K562 (cell line): ENCODE measurements around the gene RFX6. TPM values are rescaled to one million over a fixed set of nuclear protein-coding genes. Genes with fewer than 3 reads are reported as not detected.

ENCODE experiments used
- ATAC-seq: fragments of 200-7000 bp; cut with Tn5 transposase; 3 replicates; pipeline ENCODE4 v1.9.1; 2020; ENCODE audit warnings: moderate library complexity
- BruUV-seq: library from RNA; stranded (reverse); fragments of 400-500 nt; replicated peaks from 2 replicates; lab custom pipeline; 2021; lab: Mats Ljungman, UMichigan
- CTCF ChIA-PET: fragments of 300-600 bp; formaldehyde crosslinking; extraction: SDS; loops from one replicate; lab custom pipeline; 2021; ENCODE audit warnings: low intra/inter-chr PET ratio; lab: Yijun Ruan, JAX
- POLR2A ChIA-PET: fragments of 300-600, 350-650 bp; sonication (Branson Sonifier 250); formaldehyde crosslinking; extraction: SDS; loops from one replicate; lab custom pipeline; 2021; ENCODE audit warnings: antibody characterized with exemption, inconsistent platforms; lab: Yijun Ruan, JAX
- DNase-seq, 4 experiments: peaks; one replicate each; pipeline versions ENCODE4 v3.0.0 to v3.0.0-alpha.2; 2011 to 2018; ENCODE audit warnings: low spot score in 3 of 4, mixed read lengths in 3 of 4; ENCODE audit errors: extremely low read depth in 1 of 4
- FAIRE-seq: peaks from 2 replicates; lab custom pipeline; 2011; peaks lifted over from hg19 to GRCh38; lab: Jason Lieb, UNC
- H2AFZ ChIP-seq: 2 replicates; pipeline ENCODE4 v1.6.0; 2011; ENCODE audit warnings: low read depth, low read length, control low read depth, inconsistent platforms
- H3K27ac ChIP-seq: fragments of 200-600 bp; 3 replicates; pipeline ENCODE4 v1.8.0; 2011; ENCODE audit warnings: low read depth, mild to moderate bottlenecking, control low read depth, inconsistent platforms, low read length, moderate library complexity, mixed read lengths; ENCODE audit errors: extremely low read depth
- H3K27me3 ChIP-seq, 2 experiments: fragments of 300-600 bp in 1 of 2; 2 replicates in 1 of 2; 3 replicates in 1 of 2; pipeline versions ENCODE4 v1.6.0 to v1.8.0; 2011; ENCODE audit warnings: inconsistent platforms in 2 of 2, low read length in 2 of 2, mild to moderate bottlenecking in 1 of 2, mixed read lengths in 1 of 2, moderate library complexity in 1 of 2; ENCODE audit not compliant: control insufficient read depth in 2 of 2, insufficient read depth in 2 of 2
- H3K36me3 ChIP-seq: fragments of 300-600 bp; 3 replicates; pipeline ENCODE4 v1.8.0; 2011; ENCODE audit warnings: mild to moderate bottlenecking, low read length, inconsistent platforms; ENCODE audit not compliant: control insufficient read depth, insufficient read depth
- H3K4me1 ChIP-seq, 2 experiments: fragments of 200-600 bp in 1 of 2; replicated peaks in 1 of 2; 2 replicates in 1 of 2; 3 replicates in 1 of 2; pipeline versions ENCODE4 v1.5.1 to v1.8.0; 2011; ENCODE audit warnings: inconsistent platforms in 2 of 2, low read length in 2 of 2, mild to moderate bottlenecking in 1 of 2, mixed read lengths in 1 of 2, moderate library complexity in 1 of 2; ENCODE audit not compliant: control insufficient read depth in 2 of 2, insufficient read depth in 2 of 2
- H3K4me2 ChIP-seq: 2 replicates; pipeline ENCODE4 v1.6.1; 2011; ENCODE audit warnings: low read length, control low read depth, inconsistent platforms, mixed read lengths; ENCODE audit not compliant: insufficient read depth
- H3K4me3 ChIP-seq: fragments of 200-600 bp; sonication (generic), shearing (Covaris generic); 2 replicates; pipeline ENCODE4 v1.5.1; 2016; ENCODE audit warnings: control low read depth, inconsistent platforms
- H3K79me2 ChIP-seq: fragments of 200-600 bp; 3 replicates; pipeline ENCODE4 v1.8.0; 2011; ENCODE audit warnings: low read length, inconsistent platforms; ENCODE audit not compliant: control insufficient read depth, insufficient read depth
- H3K9ac ChIP-seq, 2 experiments: 2 replicates each; pipeline versions ENCODE4 v1.6.0 to v1.6.1; 2011; ENCODE audit warnings: low read depth in 2 of 2, low read length in 2 of 2, control low read depth in 1 of 2, inconsistent platforms in 1 of 2, mild to moderate bottlenecking in 1 of 2, mixed read lengths in 1 of 2; ENCODE audit not compliant: insufficient read depth in 1 of 2
- H3K9me1 ChIP-seq: one replicate; pipeline ENCODE4 v1.6.0; 2011; ENCODE audit warnings: inconsistent platforms, mild to moderate bottlenecking, low read length, moderate library complexity; ENCODE audit not compliant: control insufficient read depth, insufficient read depth
- H3K9me3 ChIP-seq: replicated peaks from 2 replicates; pipeline ENCODE4 v1.5.1; 2011; ENCODE audit warnings: low read depth, low read length, inconsistent platforms; ENCODE audit not compliant: control insufficient read depth, insufficient read depth
- H4K20me1 ChIP-seq: replicated peaks from 2 replicates; pipeline ENCODE4 v1.6.1; 2011; ENCODE audit warnings: low read length, inconsistent platforms, mixed read lengths; ENCODE audit not compliant: control insufficient read depth, insufficient read depth
- ARID1B ChIP-seq: fragments of 450-650 bp; IDR thresholded peaks from 2 replicates; pipeline ENCODE4 v1.6.1; 2016; ENCODE audit warnings: antibody characterized with exemption, mild to moderate bottlenecking, inconsistent platforms
- CHCHD3 ChIP-seq: fragments of 250-450 bp; sonication (Bioruptor Pico); IDR thresholded peaks from 2 replicates; pipeline ENCODE4 v2.1.2; 2022; ENCODE audit warnings: mild to moderate bottlenecking
- DPF2 ChIP-seq: fragments of 450-650 bp; IDR thresholded peaks from 2 replicates; pipeline ENCODE4 v1.6.1; 2016
- GATA2 ChIP-seq: sonication (generic); formaldehyde crosslinking; IDR thresholded peaks from 2 replicates; pipeline ENCODE4 v1.4.0; 2020; ENCODE audit warnings: mild to moderate bottlenecking, missing genetic modification reagents
- GATAD2B ChIP-seq: fragments of 450-650 bp; IDR thresholded peaks from 2 replicates; pipeline ENCODE4 v1.6.1; 2017; ENCODE audit warnings: mild to moderate bottlenecking, borderline replicate concordance
- HNRNPUL1 ChIP-seq: fragments of 200-400 bp; formaldehyde crosslinking; IDR thresholded peaks from 2 replicates; pipeline ENCODE4 v1.6.1; 2017; ENCODE audit warnings: low read length
- MCM3 ChIP-seq: fragments of 450-650 bp; IDR thresholded peaks from 2 replicates; pipeline ENCODE4 v1.6.1; 2016
- NCOA6 ChIP-seq: fragments of 450-650 bp; IDR thresholded peaks from 2 replicates; pipeline ENCODE4 v1.6.1; 2017; ENCODE audit warnings: mild to moderate bottlenecking
- NFRKB ChIP-seq: fragments of 450-650 bp; IDR thresholded peaks from 2 replicates; pipeline ENCODE4 v1.6.1; 2016; ENCODE audit warnings: low read depth
- PTBP1 ChIP-seq: fragments of 200-400 bp; formaldehyde crosslinking; IDR thresholded peaks from 2 replicates; pipeline ENCODE4 v1.6.1; 2017; ENCODE audit warnings: low read depth, low read length
- SMARCE1 ChIP-seq: fragments of 450-650 bp; IDR thresholded peaks from 2 replicates; pipeline ENCODE4 v1.7.1; 2016; ENCODE audit warnings: mild to moderate bottlenecking
- ZNF551 ChIP-seq: fragments of 250-450 bp; sonication (Bioruptor Pico); IDR thresholded peaks from 2 replicates; pipeline ENCODE4 v1.5.0; 2021; ENCODE audit warnings: mild to moderate bottlenecking, moderate library complexity
- ZNF668 ChIP-seq: fragments of 250-450 bp; sonication (Bioruptor Pico); IDR thresholded peaks from 2 replicates; pipeline ENCODE4 v1.8.0; 2022; ENCODE audit warnings: mild to moderate bottlenecking, inconsistent platforms
- ZNF780A ChIP-seq: fragments of 250-450 bp; sonication (Bioruptor Pico); IDR thresholded peaks from 2 replicates; pipeline ENCODE4 v1.5.0; 2021; ENCODE audit warnings: mild to moderate bottlenecking
- ZNF79 ChIP-seq: fragments of 250-450 bp; sonication (Bioruptor Pico); IDR thresholded peaks from 2 replicates; pipeline ENCODE4 v1.4.0; 2020; ENCODE audit warnings: low read depth, mild to moderate bottlenecking, moderate library complexity
- WGBS: fragments of 100-300 bp; shearing (Covaris generic); methylation state at CpG from one replicate; pipeline ENCODE4 v1.1.6; 2016; ENCODE audit warnings: low coverage, mixed read lengths; ENCODE audit not compliant: insufficient coverage; ENCODE audit errors: missing lambda C conversion rate; 5-methylcytosine and 5-hydroxymethylcytosine counted together
- in situ Hi-C: fragments of 300-500 bp; cut with MboI; formaldehyde crosslinking; loops from 4 replicates; pipeline ENCODE4 v1.15.0; 2018; ENCODE audit warnings: inconsistent platforms, mixed read lengths
- intact Hi-C: fragments of 100-400 bp; cut with micrococcal nuclease; formaldehyde crosslinking; loops from 2 replicates; pipeline ENCODE4 v1.14.2; 2022
- polyA plus RNA-seq, 8 experiments: library from polyadenylated mRNA; depleted of rRNA in 4 of 8; stranded (reverse) in 5 of 8; unstranded in 3 of 8; fragments of >200 nt; fragmentation: Nextera tagmentation in 2 of 8; fragmentation: Illumina TruSeq in 1 of 8; extraction: Ambion mirVana in 2 of 8; extraction: Trizol in 1 of 8; gene quantifications; 2 replicates each; pipeline versions ENCODE4 v1.2.1 to v1.2.3, GENCODE V29; 2011 to 2014; ENCODE audit warnings: inconsistent platforms in 1 of 8, missing spikeins in 1 of 8
- total RNA-seq, 7 experiments: library from RNA; depleted of rRNA in 6 of 7; stranded (reverse); fragments of >200 nt in 6 of 7; fragmentation: Illumina TruSeq in 2 of 7; extraction: Trizol in 2 of 7; gene quantifications; 2 replicates each; pipeline versions ENCODE4 v1.2.1 to v1.2.3, GENCODE V29; 2011 to 2021; ENCODE audit warnings: low replicate concordance in 1 of 7
- TF ChIP-seq, protein P1 (sequence below): sonication (generic); formaldehyde crosslinking; IDR thresholded peaks from 2 replicates; pipeline ENCODE4 v1.8.0; 2022; ENCODE audit warnings: mild to moderate bottlenecking, missing genetic modification reagents
- TF ChIP-seq, protein P2 (sequence below): fragments of 150-350 bp; conservative IDR thresholded peaks from 2 replicates; pipeline ENCODE4 v1.6.1; 2014; ENCODE audit warnings: low read length

RFX6 gene
- total and polyA plus RNA-seq, 9 of the 15 experiments (the other 6 are each of a cell fraction or from before 2014, with no cell fraction given) = not detected

DNA sequence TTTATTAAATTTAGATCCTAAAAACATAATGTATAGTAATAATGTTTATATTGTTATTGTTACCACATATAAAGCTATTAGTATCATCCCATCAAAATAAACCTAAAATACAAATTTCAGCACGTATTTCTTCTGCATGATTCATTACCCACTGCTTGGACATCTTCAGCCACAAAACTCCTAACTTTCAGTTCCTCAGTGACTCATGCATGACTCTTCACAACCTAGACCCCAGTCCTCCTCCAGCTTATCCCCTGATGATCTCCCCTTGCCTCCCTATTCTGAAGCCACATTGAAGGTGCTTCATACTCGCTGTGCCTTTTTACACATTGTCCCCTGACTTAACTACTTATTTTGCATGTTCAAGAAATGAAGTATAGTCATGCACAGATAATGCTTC is 37.0 kb upstream of the RFX6 start (continued):
- TF ChIP-seq ZNF780A (CRISPR knock-in tag) = no peak
- peak; percentile 51; the same call in 1 of the 2 replicates for TF ChIP-seq SMARCE1
- 0 out of 2 replicates have a peak, but pooled peaks have one; percentile 40 for TF ChIP-seq ARID1B
- TF ChIP-seq DPF2 = 0 out of 2 replicates have a peak, but pooled peaks have one; percentile 35
- TF ChIP-seq, all 486 proteins: peak for 8

DNA sequence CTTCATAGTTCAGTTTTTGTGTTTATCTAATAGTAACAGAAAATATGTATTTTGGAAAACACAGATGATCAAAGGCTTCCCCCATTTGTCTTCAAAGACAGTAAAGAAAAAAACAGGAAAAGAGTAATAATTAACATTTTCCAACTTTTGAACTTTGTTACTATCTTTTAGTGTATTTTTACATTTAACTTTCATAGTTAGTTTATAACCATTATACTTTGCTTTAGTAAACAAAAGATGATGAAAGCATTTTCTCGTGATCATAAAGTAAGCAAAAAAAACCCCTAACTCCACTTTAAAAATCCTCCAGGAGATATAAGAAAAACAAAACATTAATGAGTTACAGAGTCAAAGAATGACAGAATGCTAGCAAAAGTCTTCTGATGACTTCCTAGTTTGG is 34.6 kb upstream of the RFX6 start:
- Histone ChIP-seq H3K4me1 (no peaks in the 10 kb centered on the region), H3K79me2 (no peaks in the 10 kb centered on the region), H3K9me3 (no peaks in the 10 kb centered on the region), H3K9ac (no peak overlapping the region), H4K20me1 (no peaks in the 10 kb centered on the region), H2AFZ (no peak overlapping the region), H3K27me3 (no peaks in the 10 kb centered on the region), H3K36me3 (no peaks in the 10 kb centered on the region), H3K27ac (no peak overlapping the region), H3K9me1 (no peaks in the 10 kb centered on the region), H3K4me3 (no peak overlapping the region), H3K4me2 (no peak overlapping the region)
- ChIA-PET POLR2A (no interaction called here), CTCF (no interaction called here)
- 0% methylated on average over 1 of the region's 1 CpG for WGBS
- FAIRE-seq (no peak), DNase-seq (no peak), ATAC-seq (no peak)
- BruUV-seq = no TSS peak
- in situ Hi-C loops (no loop called here), intact Hi-C loops (no loop called here)
- TF ChIP-seq MCM3 = no peak
- no peak for TF ChIP-seq NFRKB
- TF ChIP-seq ZNF551 (CRISPR knock-in tag) = no peak
- TF ChIP-seq HNRNPUL1 = no peak
- no peak for TF ChIP-seq GATAD2B
- TF ChIP-seq, protein P1, sequence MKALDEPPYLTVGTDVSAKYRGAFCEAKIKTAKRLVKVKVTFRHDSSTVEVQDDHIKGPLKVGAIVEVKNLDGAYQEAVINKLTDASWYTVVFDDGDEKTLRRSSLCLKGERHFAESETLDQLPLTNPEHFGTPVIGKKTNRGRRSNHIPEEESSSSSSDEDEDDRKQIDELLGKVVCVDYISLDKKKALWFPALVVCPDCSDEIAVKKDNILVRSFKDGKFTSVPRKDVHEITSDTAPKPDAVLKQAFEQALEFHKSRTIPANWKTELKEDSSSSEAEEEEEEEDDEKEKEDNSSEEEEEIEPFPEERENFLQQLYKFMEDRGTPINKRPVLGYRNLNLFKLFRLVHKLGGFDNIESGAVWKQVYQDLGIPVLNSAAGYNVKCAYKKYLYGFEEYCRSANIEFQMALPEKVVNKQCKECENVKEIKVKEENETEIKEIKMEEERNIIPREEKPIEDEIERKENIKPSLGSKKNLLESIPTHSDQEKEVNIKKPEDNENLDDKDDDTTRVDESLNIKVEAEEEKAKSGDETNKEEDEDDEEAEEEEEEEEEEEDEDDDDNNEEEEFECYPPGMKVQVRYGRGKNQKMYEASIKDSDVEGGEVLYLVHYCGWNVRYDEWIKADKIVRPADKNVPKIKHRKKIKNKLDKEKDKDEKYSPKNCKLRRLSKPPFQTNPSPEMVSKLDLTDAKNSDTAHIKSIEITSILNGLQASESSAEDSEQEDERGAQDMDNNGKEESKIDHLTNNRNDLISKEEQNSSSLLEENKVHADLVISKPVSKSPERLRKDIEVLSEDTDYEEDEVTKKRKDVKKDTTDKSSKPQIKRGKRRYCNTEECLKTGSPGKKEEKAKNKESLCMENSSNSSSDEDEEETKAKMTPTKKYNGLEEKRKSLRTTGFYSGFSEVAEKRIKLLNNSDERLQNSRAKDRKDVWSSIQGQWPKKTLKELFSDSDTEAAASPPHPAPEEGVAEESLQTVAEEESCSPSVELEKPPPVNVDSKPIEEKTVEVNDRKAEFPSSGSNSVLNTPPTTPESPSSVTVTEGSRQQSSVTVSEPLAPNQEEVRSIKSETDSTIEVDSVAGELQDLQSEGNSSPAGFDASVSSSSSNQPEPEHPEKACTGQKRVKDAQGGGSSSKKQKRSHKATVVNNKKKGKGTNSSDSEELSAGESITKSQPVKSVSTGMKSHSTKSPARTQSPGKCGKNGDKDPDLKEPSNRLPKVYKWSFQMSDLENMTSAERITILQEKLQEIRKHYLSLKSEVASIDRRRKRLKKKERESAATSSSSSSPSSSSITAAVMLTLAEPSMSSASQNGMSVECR = no peak
- TF ChIP-seq ZNF668 (CRISPR knock-in tag) = no peak
- TF ChIP-seq CHCHD3 (CRISPR knock-in tag) = no peak
- no peak for TF ChIP-seq ZNF79 (CRISPR knock-in tag)
- TF ChIP-seq, protein P2, sequence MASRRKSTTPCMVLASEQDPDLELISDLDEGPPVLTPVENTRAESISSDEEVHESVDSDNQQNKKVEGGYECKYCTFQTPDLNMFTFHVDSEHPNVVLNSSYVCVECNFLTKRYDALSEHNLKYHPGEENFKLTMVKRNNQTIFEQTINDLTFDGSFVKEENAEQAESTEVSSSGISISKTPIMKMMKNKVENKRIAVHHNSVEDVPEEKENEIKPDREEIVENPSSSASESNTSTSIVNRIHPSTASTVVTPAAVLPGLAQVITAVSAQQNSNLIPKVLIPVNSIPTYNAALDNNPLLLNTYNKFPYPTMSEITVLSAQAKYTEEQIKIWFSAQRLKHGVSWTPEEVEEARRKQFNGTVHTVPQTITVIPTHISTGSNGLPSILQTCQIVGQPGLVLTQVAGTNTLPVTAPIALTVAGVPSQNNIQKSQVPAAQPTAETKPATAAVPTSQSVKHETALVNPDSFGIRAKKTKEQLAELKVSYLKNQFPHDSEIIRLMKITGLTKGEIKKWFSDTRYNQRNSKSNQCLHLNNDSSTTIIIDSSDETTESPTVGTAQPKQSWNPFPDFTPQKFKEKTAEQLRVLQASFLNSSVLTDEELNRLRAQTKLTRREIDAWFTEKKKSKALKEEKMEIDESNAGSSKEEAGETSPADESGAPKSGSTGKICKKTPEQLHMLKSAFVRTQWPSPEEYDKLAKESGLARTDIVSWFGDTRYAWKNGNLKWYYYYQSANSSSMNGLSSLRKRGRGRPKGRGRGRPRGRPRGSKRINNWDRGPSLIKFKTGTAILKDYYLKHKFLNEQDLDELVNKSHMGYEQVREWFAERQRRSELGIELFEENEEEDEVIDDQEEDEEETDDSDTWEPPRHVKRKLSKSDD = no peak
- no peak for TF ChIP-seq NCOA6
- no peak for TF ChIP-seq GATA2 (CRISPR knock-in tag)
- no peak for TF ChIP-seq PTBP1
